H1 (cell line): Measurements from ENCODE around the gene PDE4B.

ENCODE experiments used
- CHD2 ChIP-seq: IDR thresholded peaks from 2 replicates; pipeline ENCODE4 v1.6.1; 2012; ENCODE audit warnings: low read length, improper control_type of control experiment
- GABPA ChIP-seq: IDR thresholded peaks from 2 replicates; pipeline ENCODE4 v1.6.1; 2011; ENCODE audit warnings: mild to moderate bottlenecking, low read length, moderate library complexity, borderline replicate concordance; ENCODE audit not compliant: insufficient read depth
- NRF1 ChIP-seq: IDR thresholded peaks from 2 replicates; pipeline ENCODE4 v1.6.1; 2011; ENCODE audit warnings: mild to moderate bottlenecking, low read depth, low read length, improper control_type of control experiment
- POLR2A ChIP-seq, 2 experiments: IDR thresholded peaks; 1 replicate in 1 of 2; 2 replicates in 1 of 2; pipeline ENCODE4 v1.6.1; 2011; ENCODE audit warnings: low read depth in 2 of 2, low read length in 2 of 2, mild to moderate bottlenecking in 2 of 2; ENCODE audit errors: control extremely low read depth in 1 of 2
- POLR2AphosphoS5 ChIP-seq: IDR thresholded peaks from 2 replicates; pipeline ENCODE4 v1.6.1; 2011; ENCODE audit warnings: low read depth, low read length
- SAP30 ChIP-seq: fragments of 300-600 bp; sonication (generic); IDR thresholded peaks from 2 replicates; pipeline ENCODE4 v1.7.1; 2012; ENCODE audit warnings: low read length, moderate library complexity, mild to moderate bottlenecking, inconsistent platforms; ENCODE audit not compliant: insufficient read depth, insufficient replicate concordance
- SIN3A ChIP-seq, 2 experiments: IDR thresholded peaks in 1 of 2; conservative IDR thresholded peaks in 1 of 2; 2 replicates each; pipeline ENCODE4 v1.6.1; 2011 to 2012; ENCODE audit warnings: low read length in 2 of 2, improper control_type of control experiment in 1 of 2, low read depth in 1 of 2, mild to moderate bottlenecking in 1 of 2
- SRF ChIP-seq: IDR thresholded peaks from 2 replicates; pipeline ENCODE4 v1.6.1; 2011; ENCODE audit warnings: mild to moderate bottlenecking, low read depth, low read length, moderate library complexity
- TCF12 ChIP-seq: IDR thresholded peaks from 2 replicates; pipeline ENCODE4 v1.6.1; 2011; ENCODE audit warnings: low read depth, mild to moderate bottlenecking, low read length
- TF ChIP-seq, protein P1 (sequence below), 3 experiments: IDR thresholded peaks; 1 replicate in 2 of 3; 2 replicates in 1 of 3; pipeline versions ENCODE4 v1.5.1 to v1.6.1; 2011; ENCODE audit warnings: low read length in 3 of 3, mild to moderate bottlenecking in 3 of 3, inconsistent platforms in 2 of 3, low read depth in 1 of 3, moderate library complexity in 1 of 3; ENCODE audit not compliant: insufficient read depth in 1 of 3; ENCODE audit errors: control extremely low read depth in 1 of 3

DNA sequence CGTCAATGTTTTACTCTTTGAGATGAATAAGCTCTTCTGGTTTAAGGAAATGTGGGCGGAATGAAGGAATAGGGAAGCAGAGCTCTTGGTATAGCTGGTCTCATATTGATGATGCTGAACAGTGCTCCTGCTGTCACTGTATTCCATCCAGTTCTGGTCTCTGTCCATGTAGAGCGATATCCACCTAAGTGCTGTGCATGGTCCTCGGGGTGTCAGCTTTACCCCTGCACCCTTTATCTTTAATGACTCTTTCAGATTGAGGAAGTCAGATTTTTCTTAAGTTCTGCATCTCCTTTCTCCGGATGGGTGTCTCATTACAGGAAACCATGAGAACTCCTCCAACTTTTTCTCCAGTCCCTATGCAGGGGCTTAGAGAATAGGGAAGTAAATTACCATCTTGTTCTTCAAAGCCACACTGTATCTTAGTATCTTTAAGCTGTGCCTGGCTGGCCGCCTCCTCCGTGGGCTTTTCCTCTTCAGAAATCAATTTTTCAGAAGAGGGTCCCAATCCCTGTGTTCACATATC, 52.9 kb downstream of the PDE4B start:
- TF ChIP-seq, protein P1, sequence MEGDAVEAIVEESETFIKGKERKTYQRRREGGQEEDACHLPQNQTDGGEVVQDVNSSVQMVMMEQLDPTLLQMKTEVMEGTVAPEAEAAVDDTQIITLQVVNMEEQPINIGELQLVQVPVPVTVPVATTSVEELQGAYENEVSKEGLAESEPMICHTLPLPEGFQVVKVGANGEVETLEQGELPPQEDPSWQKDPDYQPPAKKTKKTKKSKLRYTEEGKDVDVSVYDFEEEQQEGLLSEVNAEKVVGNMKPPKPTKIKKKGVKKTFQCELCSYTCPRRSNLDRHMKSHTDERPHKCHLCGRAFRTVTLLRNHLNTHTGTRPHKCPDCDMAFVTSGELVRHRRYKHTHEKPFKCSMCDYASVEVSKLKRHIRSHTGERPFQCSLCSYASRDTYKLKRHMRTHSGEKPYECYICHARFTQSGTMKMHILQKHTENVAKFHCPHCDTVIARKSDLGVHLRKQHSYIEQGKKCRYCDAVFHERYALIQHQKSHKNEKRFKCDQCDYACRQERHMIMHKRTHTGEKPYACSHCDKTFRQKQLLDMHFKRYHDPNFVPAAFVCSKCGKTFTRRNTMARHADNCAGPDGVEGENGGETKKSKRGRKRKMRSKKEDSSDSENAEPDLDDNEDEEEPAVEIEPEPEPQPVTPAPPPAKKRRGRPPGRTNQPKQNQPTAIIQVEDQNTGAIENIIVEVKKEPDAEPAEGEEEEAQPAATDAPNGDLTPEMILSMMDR (IDR thresholded peaks at IDR 0.05; ENCODE audit: control extremely low read depth in 1 of 3, insufficient read depth in 1 of 3, low read depth in 1 of 3, low read length in 3 of 3), result no peak
- TF ChIP-seq POLR2A (IDR thresholded peaks at IDR 0.05; ENCODE audit: control extremely low read depth in 1 of 2, low read depth in 2 of 2, low read length in 2 of 2) (no peak), SIN3A (conservative IDR thresholded peaks at IDR 0.05 in 1 of 2, IDR thresholded peaks at IDR 0.05 in 1 of 2; ENCODE audit: low read depth in 1 of 2, low read length in 2 of 2) (no peak), CHD2 (no peak), NRF1 (no peak), GABPA (no peak), SRF (no peak), TCF12 (no peak), POLR2AphosphoS5 (no peak), SAP30 (no peak)
